Glutamatergic neuron (in vitro differentiated cells): ENCODE measurements around the gene ZSCAN2. TPM values are rescaled to one million over a fixed set of nuclear protein-coding genes. Genes with fewer than 3 reads are reported as not detected.

Source experiments
- DNase-seq: peaks from one replicate; pipeline ENCODE4 v3.0.0; 2022
- H3K27ac Mint-ChIP-seq: one replicate; pipeline ENCODE4 v1.8.0; 2020; ENCODE audit warnings: mild to moderate bottlenecking, mixed read lengths, inconsistent platforms; ENCODE audit not compliant: unreplicated experiment
- H3K27me3 Mint-ChIP-seq: one replicate; pipeline ENCODE4 v1.8.0; 2020; ENCODE audit warnings: mild to moderate bottlenecking, moderate library complexity, mixed read lengths, inconsistent platforms; ENCODE audit not compliant: unreplicated experiment
- H3K36me3 Mint-ChIP-seq: one replicate; pipeline ENCODE4 v1.8.0; 2020; ENCODE audit warnings: mild to moderate bottlenecking, mixed read lengths, inconsistent platforms; ENCODE audit not compliant: unreplicated experiment
- H3K4me1 Mint-ChIP-seq: one replicate; pipeline ENCODE4 v1.8.0; 2020; ENCODE audit warnings: mild to moderate bottlenecking, low read depth, mixed read lengths, inconsistent platforms; ENCODE audit not compliant: unreplicated experiment
- H3K4me3 Mint-ChIP-seq: one replicate; pipeline ENCODE4 v1.8.0; 2020; ENCODE audit warnings: mild to moderate bottlenecking, mixed read lengths, inconsistent platforms; ENCODE audit not compliant: unreplicated experiment
- H3K9me3 Mint-ChIP-seq: one replicate; pipeline ENCODE4 v1.8.0; 2020; ENCODE audit warnings: mild to moderate bottlenecking, moderate library complexity, mixed read lengths, inconsistent platforms; ENCODE audit not compliant: unreplicated experiment
- CTCF ChIP-seq: fragments of 200-600 bp; sonication (generic); IDR thresholded peaks from one replicate; pipeline ENCODE4 v1.5.0; 2021; ENCODE audit not compliant: partially characterized antibody, unreplicated experiment
- total RNA-seq: library from RNA; stranded (reverse); fragmentation: NEBNext Ultra II Directional; extraction: Animal tissue kit (Norgen Biotek cat#: 25700); gene quantifications from one replicate; pipeline ENCODE4 v1.2.1, GENCODE V29; 2021; ENCODE audit not compliant: unreplicated experiment

The ZSCAN2 gene
- total RNA-seq, 1 donor from 2014 or later, result 40.0 TPM

- no peak for DNase-seq
- Mint-ChIP-seq H3K4me1 (peaks cover 15% of the 10 kb centered on the region), H3K27ac (no peak overlapping the region), H3K9me3 (peaks cover 6% of the 10 kb centered on the region), H3K36me3 (no peaks in the 10 kb centered on the region), H3K27me3 (peaks cover 9% of the 10 kb centered on the region), H3K4me3 (peak overlapping the region; percentile 76)
- no peak for TF ChIP-seq CTCF
These were observed 56.9 kb downstream of the ZSCAN2 start for GRCh38 chr15:84657748-84658079.

GRCh38 chr15:84658080-84658787, 57.4 kb downstream of the ZSCAN2 start, which contains the start of gene NMB:
NMB (minus strand) TSS chr15:84658199; CDS start chr15:84658152, 47 bp downstream.
- Mint-ChIP-seq H3K36me3 (no peaks in the 10 kb centered on the region), H3K4me1 (peaks cover 15% of the 10 kb centered on the region), H3K4me3 (peak within 1 kb of the TSS; percentile 76), H3K27ac (peak within 1 kb of the TSS; percentile 4), H3K27me3 (peaks cover 9% of the 10 kb centered on the region), H3K9me3 (peaks cover 6% of the 10 kb centered on the region)
- TF ChIP-seq CTCF, result peak; percentile 48
- peak; percentile 84 for DNase-seq

DNA sequence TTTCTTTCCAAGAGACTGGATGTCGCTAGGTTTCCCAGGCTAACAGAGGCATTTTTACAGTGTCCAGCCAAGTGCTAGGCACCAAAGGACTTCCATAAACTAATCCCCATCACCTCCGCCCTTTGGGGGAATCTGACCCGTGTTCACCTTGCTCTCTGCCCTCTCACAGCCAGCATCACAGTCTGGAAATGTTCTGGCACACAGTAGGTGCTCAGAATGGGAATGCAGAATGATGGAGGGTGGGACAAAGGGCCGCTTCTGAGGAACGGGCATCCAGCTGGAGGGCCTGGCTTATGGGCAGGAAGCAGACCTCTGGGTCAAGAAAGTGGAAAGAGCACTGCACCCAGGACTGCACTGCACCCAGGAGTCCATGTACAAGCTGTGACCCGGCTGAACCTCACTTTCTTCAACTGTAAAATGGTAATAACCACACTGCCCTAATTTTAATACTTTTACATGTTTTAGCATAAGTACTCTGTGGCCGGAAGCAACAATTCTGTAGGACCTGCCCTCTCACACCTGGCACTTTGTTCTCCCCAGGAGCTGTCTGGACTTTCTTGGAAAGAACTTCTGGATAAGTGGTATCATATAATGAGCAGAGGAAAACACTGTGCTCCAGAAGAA, 58.1 kb downstream of the ZSCAN2 start:
- Mint-ChIP-seq H3K4me3 (peak overlapping the region; percentile 56), H3K4me1 (peaks cover 15% of the 10 kb centered on the region), H3K36me3 (no peaks in the 10 kb centered on the region), H3K27ac (peak overlapping the region; percentile 4), H3K27me3 (peaks cover 9% of the 10 kb centered on the region), H3K9me3 (peaks cover 6% of the 10 kb centered on the region)
- DNase-seq, result no peak
- TF ChIP-seq CTCF, result no peak

GRCh38 chr15:84659904-84660781, 59.3 kb downstream of the ZSCAN2 start:
- peaks cover 12% of the 10 kb centered on the region for H3K4me1 Mint-ChIP-seq
- no peak for DNase-seq
- peaks cover 9% of the 10 kb centered on the region for H3K27me3 Mint-ChIP-seq
- TF ChIP-seq CTCF, result no peak
- H3K9me3 Mint-ChIP-seq, result peaks cover 6% of the 10 kb centered on the region
- H3K4me3 Mint-ChIP-seq, result peak overlapping the region; percentile 77
- H3K27ac Mint-ChIP-seq, result no peak overlapping the region
- H3K36me3 Mint-ChIP-seq, result no peaks in the 10 kb centered on the region
